Keratinocyte (primary cell): Measurements from ENCODE around the gene CGN. TPM values are rescaled to one million over a fixed set of nuclear protein-coding genes. Genes with fewer than 3 reads are reported as not detected.

Source experiments
- DNase-seq: peaks from one replicate; pipeline ENCODE4 v3.0.0-alpha.2; 2011; ENCODE audit warnings: low read depth, missing footprints, low spot score
- FAIRE-seq: peaks from 2 replicates; lab custom pipeline; 2011; peaks lifted over from hg19 to GRCh38; lab: Jason Lieb, UNC
- H2AFZ ChIP-seq: 2 replicates; pipeline ENCODE4 v1.6.0; 2012; ENCODE audit warnings: low read length, control low read depth, inconsistent platforms; ENCODE audit not compliant: control insufficient read depth
- H3K27ac ChIP-seq: 2 replicates; pipeline ENCODE4 v1.5.1; 2011; ENCODE audit warnings: low read length; ENCODE audit not compliant: control insufficient read depth, insufficient read depth
- H3K27me3 ChIP-seq: 3 replicates; pipeline ENCODE4 v1.6.0; 2011; ENCODE audit warnings: low read length; ENCODE audit not compliant: control insufficient read depth, insufficient read depth; ENCODE audit errors: extremely low read depth
- H3K36me3 ChIP-seq, 2 experiments: 2 replicates in 1 of 2; 3 replicates in 1 of 2; pipeline ENCODE4 v1.5.1; 2011; ENCODE audit warnings: low read length in 2 of 2, mild to moderate bottlenecking in 1 of 2; ENCODE audit not compliant: control insufficient read depth in 2 of 2, insufficient read depth in 2 of 2; ENCODE audit errors: extremely low read depth in 1 of 2
- H3K4me1 ChIP-seq: 3 replicates; pipeline ENCODE4 v1.5.1; 2011; ENCODE audit warnings: low read length; ENCODE audit not compliant: control insufficient read depth, insufficient read depth; ENCODE audit errors: extremely low read depth
- H3K4me2 ChIP-seq: 3 replicates; pipeline ENCODE4 v1.6.0; 2011; ENCODE audit warnings: low read depth, low read length; ENCODE audit not compliant: control insufficient read depth, insufficient read depth; ENCODE audit errors: extremely low read depth
- H3K4me3 ChIP-seq, 3 experiments: fragments of 200-600 bp in 1 of 3; sonication (generic) in 1 of 3; 2 replicates in 2 of 3; 3 replicates in 1 of 3; pipeline ENCODE4 v1.5.1; 2011 to 2016; ENCODE audit warnings: low read length in 3 of 3, mild to moderate bottlenecking in 3 of 3, control low read depth in 2 of 3, inconsistent platforms in 1 of 3, low read depth in 1 of 3, mixed read lengths in 1 of 3, mixed run types in 1 of 3, moderate library complexity in 1 of 3; ENCODE audit not compliant: control insufficient read depth in 2 of 3, insufficient read depth in 2 of 3; ENCODE audit errors: extremely low read depth in 1 of 3
- H3K79me2 ChIP-seq: 2 replicates; pipeline ENCODE4 v1.6.0; 2012; ENCODE audit warnings: low read length; ENCODE audit not compliant: control insufficient read depth, insufficient read depth
- H3K9ac ChIP-seq: 3 replicates; pipeline ENCODE4 v1.6.0; 2011; ENCODE audit warnings: low read length; ENCODE audit not compliant: control insufficient read depth, insufficient read depth; ENCODE audit errors: extremely low read depth
- H3K9me1 ChIP-seq: 3 replicates; pipeline ENCODE4 v1.6.0; 2011; ENCODE audit warnings: low read length; ENCODE audit not compliant: control insufficient read depth, insufficient read depth; ENCODE audit errors: extremely low read depth
- H3K9me3 ChIP-seq: 2 replicates; pipeline ENCODE4 v1.5.1; 2012; ENCODE audit warnings: low read depth, low read length; ENCODE audit not compliant: control insufficient read depth
- H4K20me1 ChIP-seq: 3 replicates; pipeline ENCODE4 v1.6.0; 2011; ENCODE audit warnings: low read length; ENCODE audit not compliant: control insufficient read depth, insufficient read depth; ENCODE audit errors: extremely low read depth
- CTCF ChIP-seq, 3 experiments: IDR thresholded peaks in 1 of 3; conservative IDR thresholded peaks in 1 of 3; optimal IDR thresholded peaks in 1 of 3; 2 replicates in 2 of 3; 3 replicates in 1 of 3; pipeline versions ENCODE3 to v1.5.1; 2011; ENCODE audit warnings: low read length in 3 of 3, mild to moderate bottlenecking in 3 of 3, moderate library complexity in 2 of 3, control low read depth in 1 of 3, inconsistent platforms in 1 of 3; ENCODE audit not compliant: insufficient read depth in 2 of 3; ENCODE audit errors: extremely low read depth in 1 of 3
- EZH2 ChIP-seq: IDR thresholded peaks from one replicate; pipeline ENCODE4 v1.6.1; 2012; ENCODE audit warnings: inconsistent platforms, mild to moderate bottlenecking, low read length, moderate library complexity
- dilution Hi-C: fragments of 300-500 bp; cut with MboI; formaldehyde crosslinking; loops from one replicate; pipeline ENCODE4 v1.7.0; 2020; ENCODE audit warnings: low sequenced_read_pairs; ENCODE audit not compliant: extremely low pct_ligation_motif_present
- polyA plus RNA-seq, 5 experiments: library from polyadenylated mRNA; depleted of rRNA in 3 of 5; stranded (reverse) in 3 of 5; stranded (forward) in 1 of 5; unstranded in 1 of 5; fragments of >200 nt; gene quantifications; 1 replicate in 1 of 5; 2 replicates in 3 of 5; 3 replicates in 1 of 5; pipeline versions ENCODE4 v1.2.1 to v1.2.3, GENCODE V29; 2011 to 2012; ENCODE audit warnings: missing spikeins in 2 of 5, low read depth in 1 of 5, low replicate concordance in 1 of 5

The CGN gene
- polyA plus RNA-seq, 1 donor (not counting 4 experiments of a cell fraction or from before 2014, with no cell fraction given) = 2.9 TPM

GRCh38 chr1:151508833-151509232 is 2.4 kb upstream of the CGN start:
- peaks cover 37% of the 10 kb centered on the region for H3K4me1 ChIP-seq
- H3K36me3 ChIP-seq = no peaks in the 10 kb centered on the region
- H3K4me3 ChIP-seq = no peak overlapping the region
- TF ChIP-seq EZH2 (no peak), CTCF (optimal IDR thresholded peaks at IDR 0.05 in 1 of 3, IDR thresholded peaks at IDR 0.05 in 1 of 3, conservative IDR thresholded peaks at IDR 0.05 in 1 of 3; ENCODE audit: extremely low read depth in 1 of 3, insufficient read depth in 2 of 3, low read length in 3 of 3) (no peak)
- no peaks in the 10 kb centered on the region for H3K27me3 ChIP-seq
- no peaks in the 10 kb centered on the region for H3K9me3 ChIP-seq
- H3K27ac ChIP-seq = no peak overlapping the region
- no peaks in the 10 kb centered on the region for H3K79me2 ChIP-seq
- FAIRE-seq (no peak), DNase-seq (no peak)
- no peak overlapping the region for H3K9ac ChIP-seq
- H2AFZ ChIP-seq = no peak overlapping the region
- no peaks in the 10 kb centered on the region for H4K20me1 ChIP-seq
- dilution Hi-C loops = no loop called here
- H3K4me2 ChIP-seq = no peak overlapping the region
- no peaks in the 10 kb centered on the region for H3K9me1 ChIP-seq

GRCh38 chr1:151509350-151510019 is 1.7 kb upstream of the CGN start:
- Histone ChIP-seq H2AFZ (no peak overlapping the region), H3K4me1 (peaks cover 37% of the 10 kb centered on the region), H3K4me3 (no peak overlapping the region)

More at GRCh38 chr1:151509350-151510019, 1.7 kb upstream of the CGN start:
- H3K4me2 ChIP-seq = no peak overlapping the region
- FAIRE-seq (no peak), DNase-seq (no peak)
- H3K36me3 ChIP-seq = no peaks in the 10 kb centered on the region
- no peaks in the 10 kb centered on the region for H3K9me3 ChIP-seq
- H3K27ac ChIP-seq = no peak overlapping the region
- no peak for TF ChIP-seq EZH2
- no peak for TF ChIP-seq CTCF (optimal IDR thresholded peaks at IDR 0.05 in 1 of 3, IDR thresholded peaks at IDR 0.05 in 1 of 3, conservative IDR thresholded peaks at IDR 0.05 in 1 of 3; ENCODE audit: extremely low read depth in 1 of 3, insufficient read depth in 2 of 3, low read length in 3 of 3)
- no peaks in the 10 kb centered on the region for H3K79me2 ChIP-seq
- H3K27me3 ChIP-seq = no peaks in the 10 kb centered on the region
- dilution Hi-C loops = no loop called here
- H3K9ac ChIP-seq = no peak overlapping the region
- H4K20me1 ChIP-seq = no peaks in the 10 kb centered on the region
- H3K9me1 ChIP-seq = no peaks in the 10 kb centered on the region
